NCI-H2171 (cell line): ENCODE measurements around the gene GADD45B.
"Not testable (repeated sequence)": the region's sequence is repeated elsewhere in the genome, so short reads cannot be mapped to it uniquely, and the experiment has no call there.

Experiments used
- DNase-seq: peaks from one replicate; lab custom pipeline; 2025; lab: John Stamatoyannopoulos, UW

Gene GADD45B

DNA sequence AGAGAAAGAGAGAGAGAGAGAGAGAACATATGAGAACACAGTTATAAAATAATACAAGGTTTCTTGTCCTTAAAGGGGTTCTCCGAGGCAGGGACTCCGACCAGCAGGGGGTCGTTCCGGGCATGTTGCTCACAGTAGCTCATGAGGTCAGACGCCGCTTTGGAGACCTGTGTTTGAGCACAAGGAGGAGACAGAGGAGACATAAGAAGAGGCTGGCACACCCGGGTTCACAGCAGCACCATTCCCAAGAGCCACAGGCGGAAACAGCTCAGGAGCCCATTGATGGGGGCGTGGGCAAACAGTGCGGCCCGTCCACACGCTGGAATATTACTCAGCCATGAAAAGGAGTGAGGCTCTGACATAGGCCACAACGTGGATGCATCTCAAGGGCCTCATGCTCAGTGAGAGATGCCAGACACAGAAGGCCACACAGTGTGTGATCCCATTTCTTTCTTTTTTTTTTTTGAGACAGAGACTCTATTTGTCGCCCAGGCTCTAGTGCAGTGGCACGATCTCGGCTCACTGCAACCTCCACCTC lies 39.1 kb downstream of the GADD45B start:
- no peak for DNase-seq

DNA sequence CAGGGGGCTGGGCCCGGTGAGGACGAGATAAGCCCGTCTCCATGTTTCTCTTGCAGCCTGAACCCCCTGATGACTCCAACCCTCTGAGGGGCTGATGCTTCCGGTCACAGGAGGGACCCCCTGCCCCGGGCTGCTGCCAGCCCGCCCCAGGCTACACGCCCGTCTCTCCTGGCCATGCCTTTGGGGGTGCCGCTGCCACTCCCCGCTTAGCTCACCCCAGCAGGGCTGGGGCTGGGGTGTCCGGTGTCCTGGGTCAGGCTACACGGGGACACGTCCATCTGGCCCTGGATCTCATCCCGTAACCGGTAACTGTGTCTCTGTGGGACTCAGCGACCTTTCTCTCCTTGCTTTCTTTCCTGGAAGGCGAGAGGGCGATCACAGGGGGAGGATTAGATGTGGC lies 40.8 kb downstream of the GADD45B start:
- no peak for DNase-seq

DNA sequence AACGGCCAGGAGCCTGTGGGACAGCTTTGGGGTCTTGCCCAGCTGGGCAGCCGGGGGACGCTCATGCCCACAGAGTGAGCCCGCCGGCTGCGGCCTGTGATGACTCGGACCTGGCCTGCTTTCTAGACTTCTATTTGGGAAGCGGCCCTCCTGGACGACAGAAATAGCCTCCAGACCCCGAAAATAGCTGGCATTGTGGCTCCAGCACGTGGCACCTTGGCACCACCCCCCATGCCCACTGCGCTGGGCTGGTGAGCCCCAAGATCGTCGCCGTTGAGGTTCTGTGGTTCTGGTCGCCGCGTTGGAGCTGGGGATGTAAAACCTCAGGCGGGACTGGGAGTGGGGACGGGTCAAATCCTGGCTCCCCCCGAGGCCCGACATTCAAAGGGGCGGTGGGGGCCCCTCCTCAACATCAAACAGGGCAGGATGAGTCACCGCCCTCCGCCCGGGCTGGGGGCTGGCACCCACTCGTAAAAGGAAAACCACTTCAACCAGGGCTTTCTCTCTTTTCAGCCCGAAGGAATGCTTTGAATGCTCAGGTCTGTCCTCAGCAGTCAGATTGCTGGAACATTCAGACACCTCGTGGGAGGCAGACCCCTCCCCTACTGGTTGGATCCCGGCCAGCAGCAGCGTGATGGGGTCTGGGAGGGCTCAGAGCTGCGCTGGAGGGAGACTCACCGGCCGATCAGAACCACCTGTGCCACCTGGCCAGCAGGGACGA lies 42.1 kb downstream of the GADD45B start:
- no peak for DNase-seq

- DNase-seq = not testable (repeated sequence)
These were observed 42.9 kb downstream of the GADD45B start for GRCh38 chr19:2518856-2519255.

DNA sequence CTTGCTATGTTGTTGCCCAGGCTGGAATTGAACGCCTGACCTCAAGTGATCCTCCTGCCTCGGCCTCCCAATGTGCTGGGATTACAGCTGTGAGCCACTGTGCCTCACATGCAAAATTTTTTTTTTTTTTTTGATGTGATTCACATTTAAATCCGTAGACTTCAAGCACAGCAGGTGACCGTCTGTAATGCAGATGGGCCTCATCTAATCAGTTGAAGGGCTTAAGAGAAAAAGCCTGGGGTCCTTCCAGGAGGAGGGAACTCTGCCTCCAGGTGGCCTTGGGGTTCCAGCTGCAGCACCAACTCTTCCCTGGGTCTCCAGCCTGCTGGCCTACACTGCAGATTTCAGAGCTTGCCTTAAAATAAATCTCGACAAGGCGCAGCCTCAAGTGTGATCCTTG lies 43.6 kb downstream of the GADD45B start:
- DNase-seq = no peak

DNA sequence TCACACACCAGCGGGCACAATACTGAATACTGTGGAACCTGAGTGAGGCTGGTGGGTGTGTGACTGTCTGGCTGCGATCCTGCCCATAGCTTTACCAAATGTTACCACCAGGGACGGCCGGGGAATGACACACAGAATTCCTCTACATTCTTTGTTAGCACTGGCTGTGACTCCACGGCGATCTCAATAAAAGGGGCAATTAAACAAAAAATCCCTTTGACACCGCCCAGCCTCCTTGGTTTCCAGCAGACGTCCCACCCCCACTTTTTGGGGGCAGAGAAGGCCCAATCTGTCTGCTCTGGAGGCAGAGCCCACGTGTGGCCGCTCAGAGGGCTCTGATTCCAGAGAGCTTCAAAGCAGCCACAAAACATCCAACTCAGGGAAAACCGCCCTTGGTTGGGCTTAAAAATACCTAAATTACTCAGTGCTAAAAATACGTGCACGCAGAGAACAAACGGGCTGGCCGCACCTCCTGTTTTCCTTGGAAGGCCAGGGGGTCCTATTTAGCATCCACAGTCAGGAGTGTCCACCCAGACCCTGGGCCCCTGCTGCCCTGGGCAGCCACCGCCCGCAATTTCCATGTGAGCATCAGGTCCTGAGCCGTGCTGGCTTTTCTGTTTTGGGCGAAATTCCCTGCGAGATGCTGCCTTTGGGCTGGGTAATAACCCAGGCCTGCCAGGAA lies 47.8 kb downstream of the GADD45B start:
- no peak for DNase-seq

- no peak for DNase-seq
These were observed 48.5 kb downstream of the GADD45B start for GRCh38 chr19:2524361-2524839.

DNA sequence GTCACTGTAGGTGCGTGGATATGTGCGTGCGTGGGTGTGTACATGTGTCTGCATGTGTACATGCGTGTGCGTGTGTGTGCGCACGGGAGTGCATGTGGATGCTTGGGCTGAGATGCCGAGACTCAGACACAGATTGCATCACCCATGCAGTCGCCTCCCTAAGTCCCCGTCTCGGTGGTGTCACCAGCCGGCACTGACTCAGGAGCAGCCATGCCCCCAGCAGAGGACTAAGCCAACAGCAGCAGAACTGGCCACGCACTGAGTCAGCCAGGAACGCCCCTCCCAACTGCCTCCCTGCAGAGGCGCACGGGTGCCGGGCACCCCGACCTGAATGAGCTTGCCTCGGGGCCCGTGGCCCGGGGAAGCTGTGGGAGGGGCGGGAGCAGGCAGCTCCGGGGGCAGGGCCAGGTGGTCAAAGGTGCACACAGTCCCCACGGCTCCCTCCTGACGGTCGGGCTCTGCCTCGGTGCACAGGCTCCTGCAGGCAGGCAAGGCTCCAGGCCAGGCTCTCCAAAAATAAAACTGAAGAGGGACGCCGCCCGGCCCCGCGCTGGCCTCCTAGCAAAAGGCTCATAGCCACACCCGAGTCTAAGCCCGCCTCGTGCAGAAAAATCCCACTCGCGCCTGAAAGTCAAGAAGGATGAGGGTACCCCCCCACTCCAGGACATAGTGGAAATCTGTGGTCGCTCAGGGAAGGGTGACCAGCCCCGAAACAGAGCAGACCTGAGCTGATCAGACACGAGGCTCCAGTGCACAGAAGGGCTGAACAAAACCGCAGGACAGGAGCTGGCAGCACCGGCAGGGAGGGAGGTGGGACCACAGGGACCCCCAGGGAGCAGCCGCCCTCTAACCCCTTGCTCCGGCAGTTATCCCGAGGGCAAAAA lies 49.2 kb downstream of the GADD45B start:
- DNase-seq = no peak

GRCh38 chr19:2527171-2527570 lies 51.2 kb downstream of the GADD45B start:
- no peak for DNase-seq

- no peak for DNase-seq
These were observed 51.8 kb downstream of the GADD45B start for GRCh38 chr19:2527686-2528085.
